Fibroblast of skin of left quadriceps (primary cell): Measurements from ENCODE around the gene PSMB9.

Experiments
- DNase-seq, 2 experiments: peaks; one replicate each; pipeline ENCODE4 v3.0.0-alpha.2; 2013; ENCODE audit warnings: low read depth in 2 of 2

Gene PSMB9

GRCh38 chr6:32839356-32839755, 14.6 kb upstream of the PSMB9 start:
- no peak for DNase-seq

DNA sequence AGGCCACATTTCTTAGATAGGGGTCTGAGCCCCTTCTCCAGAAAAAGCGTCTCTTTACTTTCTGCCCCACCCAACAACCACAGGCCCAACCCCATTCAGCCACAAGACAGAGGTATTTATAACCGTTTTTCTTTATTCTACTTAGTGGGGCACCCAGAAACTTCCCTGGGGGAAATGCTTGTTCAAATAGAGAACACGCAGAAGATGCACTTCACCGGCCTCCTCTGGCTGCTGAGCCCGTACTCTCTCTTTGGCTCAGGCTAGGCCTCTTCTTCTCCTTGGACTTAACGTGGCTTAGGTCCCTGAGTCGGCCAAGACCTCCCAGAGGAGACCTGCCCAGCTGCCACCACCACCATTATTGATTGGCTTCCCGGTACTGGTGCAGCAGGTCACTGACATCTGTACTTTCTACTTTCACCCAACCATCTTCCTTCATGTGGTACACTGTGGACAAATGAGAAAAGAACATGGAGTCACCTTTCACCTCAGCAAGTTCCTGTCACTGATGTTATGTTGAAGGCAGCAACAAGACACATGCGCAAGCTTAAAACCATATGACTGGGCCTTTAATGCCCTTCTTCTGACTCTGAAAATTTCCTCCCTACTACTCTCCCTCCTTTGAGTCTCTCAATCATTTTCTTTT, 13.3 kb upstream of the PSMB9 start:
- DNase-seq = no peak

DNA sequence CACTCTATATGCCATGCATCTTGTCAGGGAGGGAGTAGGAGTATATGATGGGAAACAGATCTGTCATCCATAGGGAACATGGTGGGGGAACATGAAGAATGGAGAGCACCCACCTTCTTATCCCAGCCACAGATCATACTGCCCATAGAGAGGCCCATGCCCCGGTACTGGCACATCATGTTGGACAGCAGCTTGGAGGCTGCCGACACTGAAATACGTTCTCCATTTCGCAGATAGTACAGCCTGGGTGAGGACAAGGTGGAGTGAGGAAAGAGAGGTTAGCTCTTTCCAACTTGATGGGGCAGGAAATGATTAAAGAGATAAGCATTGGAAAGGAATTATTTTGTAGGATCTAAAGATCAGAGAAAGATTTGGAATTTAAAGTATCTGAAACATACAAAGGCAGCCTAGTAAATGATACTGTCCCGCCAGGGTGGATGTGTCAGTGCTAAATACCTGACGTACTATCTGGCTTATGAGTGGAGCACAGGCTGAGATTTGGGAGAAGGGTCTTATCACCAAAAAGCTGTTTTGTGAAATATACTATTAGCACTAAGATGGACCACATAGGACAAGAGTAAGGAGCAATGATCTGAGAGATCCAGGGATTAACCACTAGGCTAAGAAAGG, 11.9 kb upstream of the PSMB9 start:
- no peak for DNase-seq

DNA sequence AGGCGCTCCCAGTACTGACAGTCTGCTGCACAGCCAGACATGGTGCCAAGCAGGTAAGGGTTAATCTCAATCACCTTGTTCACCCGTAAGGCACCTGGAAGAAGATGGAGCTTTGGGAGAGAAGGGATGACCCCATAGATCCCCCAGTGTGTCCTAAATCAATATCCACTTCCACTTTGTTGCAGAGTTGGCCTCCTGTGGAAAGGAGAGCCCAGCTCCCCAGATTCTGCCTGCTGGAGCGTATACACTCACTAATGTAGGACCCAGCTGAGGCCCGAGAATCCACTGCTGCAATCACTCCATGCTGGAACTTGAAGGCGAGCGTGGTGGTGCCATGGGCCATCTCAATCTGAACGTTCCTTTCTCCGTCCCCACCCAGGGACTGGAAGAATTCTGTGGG, 11.3 kb upstream of the PSMB9 start:
- no peak for DNase-seq

DNA sequence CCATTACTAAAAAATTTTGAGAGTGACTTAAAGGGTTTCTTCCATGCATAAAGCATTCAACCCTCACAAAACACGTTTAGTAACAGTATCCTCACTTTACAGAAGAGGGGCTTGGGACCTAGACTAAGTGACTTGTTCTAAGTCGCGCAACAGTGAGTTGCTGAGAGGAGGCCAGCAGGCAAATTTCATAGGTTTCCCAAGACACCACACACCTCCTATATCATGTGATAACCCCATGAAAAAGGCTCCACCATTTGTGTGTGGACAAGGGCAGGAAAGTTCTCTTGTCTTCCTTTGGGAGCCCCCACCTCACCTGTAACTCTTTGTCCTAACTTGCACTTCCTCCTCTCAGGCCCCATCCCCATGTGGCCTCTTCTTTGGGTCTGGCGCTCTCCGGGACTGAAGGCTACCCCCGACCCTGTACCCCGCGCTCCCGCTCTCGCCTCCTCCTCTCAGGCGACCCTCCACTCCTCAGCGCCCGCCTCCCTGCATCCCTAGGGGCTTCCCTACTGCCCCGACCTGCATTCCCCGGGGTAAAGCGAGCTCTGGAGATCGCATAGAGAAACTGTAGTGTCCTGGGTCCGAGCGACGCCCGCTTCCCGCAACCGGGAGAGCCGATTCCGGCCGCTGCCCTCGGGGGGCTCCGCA, 10.5 kb upstream of the PSMB9 start:
- DNase-seq = no peak

GRCh38 chr6:32843979-32844838, 9.8 kb upstream of the PSMB9 start, which contains the start of gene PSMB8:
PSMB8 (minus strand) TSS chr6:32844047; CDS start chr6:32843996, 51 bp downstream.
- DNase-seq = peak; percentile 73 to 74

DNA sequence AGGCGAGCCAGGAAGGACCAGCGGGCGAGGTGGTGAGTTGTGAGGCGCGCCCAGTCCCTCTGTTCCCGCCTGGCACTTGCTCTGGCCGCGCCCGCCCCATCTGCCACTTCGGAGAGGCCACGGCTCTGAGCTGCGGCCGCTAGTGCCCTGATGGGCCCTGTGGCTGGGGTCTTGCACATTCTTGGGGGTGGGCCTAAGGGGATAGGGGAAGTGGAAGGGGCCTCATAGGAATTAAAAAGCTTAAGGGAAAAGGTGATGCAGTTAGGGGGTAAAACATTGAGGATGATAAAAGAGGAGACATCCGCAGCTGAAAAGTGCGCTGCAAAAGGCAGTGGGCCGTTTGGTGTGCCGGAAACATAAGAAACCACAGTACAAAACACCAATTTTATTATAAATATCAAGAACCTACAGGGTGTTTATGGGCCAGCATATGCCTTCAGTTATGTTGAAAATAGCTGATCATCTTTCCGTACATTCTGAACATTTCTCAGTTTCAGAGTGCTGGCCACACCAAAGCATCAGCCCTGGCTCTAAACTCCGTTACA, 9.1 kb upstream of the PSMB9 start:
- DNase-seq = no peak

DNA sequence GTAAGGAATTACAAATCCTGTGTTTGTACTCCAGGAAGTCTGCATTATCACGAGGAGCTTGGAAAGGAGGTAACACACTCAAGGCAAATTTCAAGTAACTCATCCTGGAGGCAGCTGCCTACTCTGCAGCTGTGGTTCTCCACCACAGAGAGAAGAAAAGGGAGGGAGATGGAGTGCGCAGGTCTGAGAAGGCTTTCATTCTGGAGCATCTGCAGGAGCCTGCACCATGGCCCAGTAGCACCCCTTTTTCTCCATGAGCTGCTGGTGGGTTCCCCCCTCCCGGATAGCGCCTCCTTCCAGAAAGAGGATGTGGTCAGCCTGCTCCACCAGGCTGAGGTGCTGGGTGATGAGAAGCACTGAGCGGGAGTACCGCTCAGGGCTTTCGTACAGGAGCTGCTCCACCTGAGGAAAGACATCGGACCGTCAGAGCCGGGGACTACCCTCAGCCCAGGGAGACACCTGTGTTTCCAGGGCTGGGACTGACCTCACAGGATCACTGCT, 8.6 kb upstream of the PSMB9 start:
- DNase-seq = no peak

GRCh38 chr6:32847004-32847403, 7.0 kb upstream of the PSMB9 start:
- no peak for DNase-seq

GRCh38 chr6:32847795-32848194, 6.2 kb upstream of the PSMB9 start:
- DNase-seq = no peak

DNA sequence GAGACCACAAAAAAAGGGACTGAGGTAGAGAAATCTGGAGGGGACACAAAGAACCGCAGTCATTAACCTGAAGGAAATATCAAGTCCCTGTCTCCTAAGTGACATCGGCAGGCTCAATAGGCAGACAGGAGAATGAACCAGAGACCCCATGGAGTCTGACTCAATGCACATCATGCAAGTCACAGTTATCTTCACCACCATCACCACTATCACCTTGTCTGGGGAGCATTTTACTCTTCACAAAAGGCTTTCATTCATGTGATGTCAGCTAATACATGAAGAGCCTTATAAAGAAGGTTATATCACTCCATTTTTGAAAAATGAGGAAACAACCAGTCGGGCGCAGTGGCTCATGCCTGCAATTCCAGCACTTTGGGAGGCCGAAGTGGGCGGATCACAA, 4.9 kb upstream of the PSMB9 start:
- no peak for DNase-seq

DNA sequence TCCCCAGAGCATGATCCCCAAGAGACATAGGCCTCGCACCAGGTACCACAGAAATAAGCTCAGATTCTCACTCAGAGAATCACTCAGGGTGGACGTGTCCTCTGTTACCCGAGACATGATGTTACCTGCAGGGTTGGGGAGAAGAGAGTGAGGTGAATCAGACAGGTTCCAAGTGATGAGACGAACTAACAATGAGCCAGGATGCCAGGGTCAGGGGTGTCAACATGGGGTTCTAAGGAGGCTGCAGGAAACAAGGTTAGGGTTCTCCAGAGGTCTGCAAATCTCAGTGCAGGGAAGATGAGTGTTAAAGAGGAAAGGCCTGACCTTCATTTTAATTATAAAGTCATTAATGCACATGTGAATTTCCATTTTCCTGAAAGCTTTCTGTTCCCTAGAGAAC, 3.0 kb upstream of the PSMB9 start:
- no peak for DNase-seq

DNA sequence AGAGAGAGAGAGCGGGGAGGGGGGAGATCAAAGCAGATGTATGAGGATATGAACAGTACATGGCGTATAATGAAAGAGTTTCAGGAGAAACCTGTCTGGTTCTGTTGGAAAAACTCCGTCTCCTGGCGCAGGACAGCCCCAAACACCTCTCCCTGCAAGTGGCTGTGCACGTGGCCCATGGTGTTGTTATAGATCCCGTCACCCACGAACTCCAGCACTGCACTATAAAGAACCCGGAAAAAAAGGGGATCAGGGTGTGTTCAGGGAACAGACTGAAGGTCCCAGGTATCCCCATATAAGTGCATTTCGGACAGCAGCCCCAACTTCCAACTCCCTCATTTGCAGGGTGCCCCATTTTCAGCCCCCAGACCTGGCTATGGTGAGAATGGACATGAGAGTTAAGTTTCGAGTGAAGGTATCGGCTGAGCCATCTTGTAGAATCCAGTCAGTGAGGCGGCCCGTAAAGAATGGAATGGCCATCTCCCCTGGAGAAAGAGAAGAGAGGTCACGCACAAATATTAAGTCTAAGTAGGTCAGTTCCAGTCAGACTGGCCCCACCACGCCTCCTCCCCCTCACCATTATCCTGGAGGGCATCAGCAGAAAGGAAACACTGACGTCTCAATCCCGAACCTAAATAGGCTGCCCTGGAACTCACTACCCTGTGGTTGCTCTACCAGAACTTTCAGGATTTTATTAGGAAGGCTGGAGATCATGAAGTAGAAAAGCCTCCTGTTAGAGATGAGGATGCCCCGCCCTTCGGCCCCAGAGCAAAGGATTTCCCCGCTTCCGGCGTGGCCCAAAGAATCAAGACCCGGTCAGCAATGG, 1.8 kb upstream of the PSMB9 start:
- DNase-seq = no peak

DNA sequence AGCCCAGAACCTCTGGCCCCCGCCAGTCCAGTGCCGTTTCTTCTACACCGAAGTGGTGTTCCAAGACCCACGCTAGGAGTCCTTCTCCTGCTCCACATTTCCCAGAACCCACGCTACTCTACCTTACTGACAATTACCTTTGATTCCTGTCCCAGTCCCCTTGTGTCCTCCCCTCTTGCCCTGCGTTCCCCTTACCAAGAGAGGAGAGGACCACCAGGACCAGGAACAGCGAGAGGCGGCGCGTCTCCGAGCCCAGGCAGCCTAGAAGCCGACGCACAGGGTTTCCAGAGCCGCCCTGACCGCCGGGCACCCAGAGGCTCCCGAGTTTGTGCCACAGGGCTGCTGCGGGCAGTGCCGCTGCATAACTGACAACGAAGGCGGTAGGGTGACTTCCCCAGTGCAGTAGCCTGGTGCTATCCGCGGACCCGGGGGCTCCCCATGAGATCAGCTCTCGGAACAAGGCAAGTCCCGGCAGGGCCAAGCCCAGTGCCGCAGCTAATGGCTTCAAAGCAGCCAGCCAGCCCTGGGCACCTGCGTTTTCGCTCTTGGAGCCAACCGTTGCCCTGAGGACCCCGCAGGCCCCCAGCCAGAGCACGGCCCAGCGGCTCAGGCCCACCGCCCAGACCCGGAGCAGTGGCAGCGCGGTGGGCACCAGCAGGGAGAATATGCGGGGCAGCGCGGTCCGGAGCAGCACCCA, 1.0 kb upstream of the PSMB9 start:
- DNase-seq = no peak

DNA sequence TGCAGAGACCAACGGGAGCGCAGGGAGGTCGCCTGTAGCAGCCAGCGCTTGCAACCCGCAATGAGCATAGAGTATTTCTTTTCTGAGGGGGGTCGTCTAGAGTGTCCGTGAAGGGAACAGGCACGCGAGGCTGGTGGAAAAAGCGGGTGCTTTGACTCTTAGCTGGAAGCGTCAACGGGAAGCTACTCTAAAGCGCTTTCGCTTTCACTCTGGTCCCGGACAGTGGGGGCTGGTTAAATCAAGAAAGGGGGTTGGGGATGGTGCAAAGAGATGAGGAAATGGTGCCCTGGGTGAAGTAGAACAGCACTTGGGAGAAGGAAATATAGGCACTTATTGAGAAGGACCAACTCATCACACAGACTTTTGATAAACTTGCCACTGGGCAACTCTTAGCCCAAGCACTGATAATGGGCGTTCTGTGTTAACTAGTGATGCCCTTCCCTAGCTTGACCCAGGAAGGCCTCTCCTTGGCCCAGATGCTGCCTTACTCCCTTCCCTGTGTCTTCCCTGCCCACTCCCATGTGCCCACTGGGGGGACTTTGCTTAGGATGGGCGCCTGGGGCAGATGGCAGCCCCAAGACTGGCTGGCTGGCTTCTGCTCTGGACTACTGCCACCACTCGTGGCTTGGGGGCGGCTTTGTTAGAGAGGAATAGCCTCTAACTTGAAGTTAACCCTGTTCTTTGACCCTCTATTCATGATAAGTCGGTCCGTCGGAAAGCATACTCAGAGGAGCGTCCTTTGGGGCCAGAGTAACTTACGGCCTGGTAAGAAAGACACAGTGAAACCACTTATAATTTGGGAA, 585 bp downstream of the PSMB9 start:
- DNase-seq = no peak

DNA sequence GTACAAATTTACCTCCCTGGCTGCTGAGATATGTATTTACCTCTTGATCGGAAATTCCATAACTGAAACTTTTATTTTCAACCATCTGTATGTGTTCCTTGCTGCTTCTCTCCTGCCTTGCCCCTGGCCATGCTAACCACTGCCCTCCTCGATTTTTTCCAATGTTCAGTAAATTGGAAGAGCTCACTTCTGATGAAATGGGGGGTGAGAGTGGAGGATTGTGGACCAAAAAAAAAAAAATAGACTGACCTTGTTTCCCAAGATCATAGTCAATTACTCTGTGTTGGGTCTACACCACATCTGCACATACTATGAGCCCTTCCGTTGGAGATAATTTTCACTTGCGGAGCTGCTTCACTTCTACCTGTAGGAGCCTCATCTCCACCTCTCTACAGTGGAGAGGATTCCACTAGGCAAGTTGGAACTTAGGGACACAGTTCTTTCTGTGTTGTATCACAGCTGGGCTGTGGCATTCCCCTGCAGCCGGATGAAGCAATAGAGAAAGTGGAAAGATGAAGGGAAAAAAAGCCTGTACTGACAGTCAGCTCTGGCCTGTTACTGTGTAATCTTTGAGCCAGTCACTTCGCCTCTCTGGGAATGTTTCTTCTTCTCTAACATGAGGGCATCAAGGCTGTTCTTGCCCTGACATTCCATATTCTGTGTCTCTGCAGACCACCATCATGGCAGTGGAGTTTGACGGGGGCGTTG, 1.6 kb downstream of the PSMB9 start:
- DNase-seq = no peak

DNA sequence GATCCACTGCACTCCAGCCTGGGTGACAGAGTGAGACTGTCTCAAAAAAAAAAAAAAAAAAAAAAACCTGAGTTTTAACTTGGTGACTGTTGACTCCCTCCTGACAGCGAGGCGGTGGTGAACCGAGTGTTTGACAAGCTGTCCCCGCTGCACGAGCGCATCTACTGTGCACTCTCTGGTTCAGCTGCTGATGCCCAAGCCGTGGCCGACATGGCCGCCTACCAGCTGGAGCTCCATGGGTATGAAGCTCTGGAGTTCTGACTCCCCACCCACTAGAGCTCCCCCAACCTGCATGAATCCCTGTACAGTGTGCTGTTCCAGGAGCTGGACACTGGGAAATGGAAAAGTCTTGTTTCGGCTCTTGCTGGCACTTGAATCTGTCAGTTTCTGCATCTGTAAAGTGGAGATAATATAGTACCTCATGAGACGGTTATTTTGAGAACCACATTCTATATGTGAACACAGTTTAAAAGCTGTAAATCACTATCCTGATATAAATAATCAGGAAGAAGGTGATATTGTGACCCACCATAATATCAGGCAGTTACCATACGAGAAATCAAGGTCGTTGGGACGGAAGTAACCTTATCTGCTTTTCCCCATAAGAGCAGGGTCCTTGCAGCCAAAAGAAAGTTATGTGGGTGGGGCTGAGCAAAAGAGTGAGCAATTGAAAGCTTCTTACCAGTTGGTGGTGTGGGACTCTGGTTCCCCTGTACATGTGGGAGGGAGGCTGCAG, 3.3 kb downstream of the PSMB9 start:
- DNase-seq = no peak

DNA sequence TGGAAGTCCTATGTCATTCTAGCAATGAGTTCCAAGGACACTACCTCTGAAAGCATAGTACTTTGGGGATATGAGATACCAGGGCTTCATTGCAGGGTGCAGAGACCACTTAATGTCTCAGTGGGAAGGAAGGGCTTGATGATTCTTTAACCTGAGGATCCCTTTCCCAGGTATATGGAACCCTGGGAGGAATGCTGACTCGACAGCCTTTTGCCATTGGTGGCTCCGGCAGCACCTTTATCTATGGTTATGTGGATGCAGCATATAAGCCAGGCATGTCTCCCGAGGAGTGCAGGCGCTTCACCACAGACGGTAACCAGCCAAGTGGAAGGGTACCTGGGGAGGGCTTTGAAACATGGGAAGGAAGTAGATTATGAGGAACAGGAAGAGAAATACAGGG, 4.2 kb downstream of the PSMB9 start:
- DNase-seq = no peak
